HepG2 (cell line): Measurements from ENCODE around the gene HLF. TPM values are rescaled to one million over a fixed set of nuclear protein-coding genes. Genes with fewer than 3 reads are reported as not detected.

Experiments used
- AHR ChIP-seq: IDR thresholded peaks from 2 replicates; pipeline ENCODE4 v1.6.1; 2018; ENCODE audit warnings: missing genetic modification reagents, missing compliant biosample characterization
- CREB1 ChIP-seq, 2 experiments: fragments of 450-650 bp in 1 of 2; IDR thresholded peaks; 2 replicates each; pipeline ENCODE4 v1.6.1; 2016 to 2017; ENCODE audit warnings: control low read depth in 1 of 2, mild to moderate bottlenecking in 1 of 2, missing compliant biosample characterization in 1 of 2, missing genetic modification characterization in 1 of 2
- PRPF4 ChIP-seq: fragments of 200-400 bp; formaldehyde crosslinking; IDR thresholded peaks from 2 replicates; pipeline ENCODE4 v1.6.1; 2016; ENCODE audit warnings: low read length, low read depth; ENCODE audit not compliant: poor library complexity, severe bottlenecking
- XBP1 ChIP-seq: sonication (generic); formaldehyde crosslinking; IDR thresholded peaks from 2 replicates; pipeline ENCODE4 v1.5.0; 2020; ENCODE audit warnings: missing genetic modification reagents
- ZFAT ChIP-seq: sonication (generic); formaldehyde crosslinking; conservative IDR thresholded peaks from 2 replicates; pipeline ENCODE4 v1.8.1; 2023; ENCODE audit warnings: missing genetic modification reagents, inconsistent platforms
- ZFP41 ChIP-seq: sonication (generic); formaldehyde crosslinking; IDR thresholded peaks from 2 replicates; pipeline ENCODE4 v1.4.0; 2020; ENCODE audit warnings: mild to moderate bottlenecking, missing genetic modification reagents, borderline replicate concordance
- ZNF138 ChIP-seq: sonication (generic); formaldehyde crosslinking; IDR thresholded peaks from 2 replicates; pipeline ENCODE4 v1.5.0; 2020; ENCODE audit warnings: mild to moderate bottlenecking, low read depth, missing genetic modification reagents
- ZNF224 ChIP-seq: sonication (generic); formaldehyde crosslinking; IDR thresholded peaks from 2 replicates; pipeline ENCODE4 v1.5.0; 2020; ENCODE audit warnings: mild to moderate bottlenecking, missing genetic modification reagents
- ZNF275 ChIP-seq: sonication (generic); formaldehyde crosslinking; IDR thresholded peaks from 2 replicates; pipeline ENCODE4 v1.8.0; 2022; ENCODE audit warnings: missing genetic modification reagents, mild to moderate bottlenecking, inconsistent platforms, borderline replicate concordance
- ZNF318 ChIP-seq: sonication (generic); formaldehyde crosslinking; IDR thresholded peaks from 2 replicates; pipeline ENCODE4 v1.4.0; 2020; ENCODE audit warnings: mild to moderate bottlenecking, missing genetic modification reagents
- ZNF580 ChIP-seq: IDR thresholded peaks from 2 replicates; pipeline ENCODE4 v1.6.1; 2016; ENCODE audit warnings: low read depth, borderline replicate concordance
- ZNF615 ChIP-seq: sonication (generic); formaldehyde crosslinking; IDR thresholded peaks from 2 replicates; pipeline ENCODE4 v1.5.0; 2020; ENCODE audit warnings: mild to moderate bottlenecking, missing genetic modification reagents, borderline replicate concordance
- ZNF747 ChIP-seq: sonication (generic); formaldehyde crosslinking; IDR thresholded peaks from 2 replicates; pipeline ENCODE4 v1.8.1; 2023; ENCODE audit warnings: missing genetic modification reagents, mild to moderate bottlenecking, borderline replicate concordance
- ZSCAN20 ChIP-seq: sonication (generic); formaldehyde crosslinking; IDR thresholded peaks from 2 replicates; pipeline ENCODE4 v1.4.0; 2020; ENCODE audit warnings: missing genetic modification reagents, mild to moderate bottlenecking, borderline replicate concordance
- polyA plus RNA-seq, 8 experiments: library from polyadenylated mRNA; depleted of rRNA in 3 of 8; stranded (reverse) in 7 of 8; unstranded in 1 of 8; fragments of >200 nt; fragmentation: Illumina TruSeq in 4 of 8; extraction: Trizol in 4 of 8; gene quantifications; 2 replicates each; pipeline versions ENCODE4 v1.2.1 to v1.2.3, GENCODE V29; 2011 to 2016; ENCODE audit warnings: low read depth in 4 of 8, missing spikeins in 1 of 8, mixed read lengths in 1 of 8; ENCODE audit not compliant: insufficient read depth in 1 of 8
- total RNA-seq, 5 experiments: library from RNA; depleted of rRNA; stranded (reverse); fragments of >200 nt; fragmentation: Illumina TruSeq; extraction: Trizol; gene quantifications; 2 replicates each; pipeline ENCODE4 v1.2.3, GENCODE V29; 2016; ENCODE audit warnings: low read depth in 1 of 5
- TF ChIP-seq, protein P1 (sequence below): IDR thresholded peaks from 2 replicates; pipeline ENCODE4 v1.6.1; 2016; ENCODE audit warnings: low read depth, missing genetic modification reagents, missing compliant biosample characterization

HLF gene
- total and polyA plus RNA-seq, 2 of the 13 experiments (the other 11 are each of a cell fraction or from before 2014, with no cell fraction given), result 202 to 346 TPM

DNA sequence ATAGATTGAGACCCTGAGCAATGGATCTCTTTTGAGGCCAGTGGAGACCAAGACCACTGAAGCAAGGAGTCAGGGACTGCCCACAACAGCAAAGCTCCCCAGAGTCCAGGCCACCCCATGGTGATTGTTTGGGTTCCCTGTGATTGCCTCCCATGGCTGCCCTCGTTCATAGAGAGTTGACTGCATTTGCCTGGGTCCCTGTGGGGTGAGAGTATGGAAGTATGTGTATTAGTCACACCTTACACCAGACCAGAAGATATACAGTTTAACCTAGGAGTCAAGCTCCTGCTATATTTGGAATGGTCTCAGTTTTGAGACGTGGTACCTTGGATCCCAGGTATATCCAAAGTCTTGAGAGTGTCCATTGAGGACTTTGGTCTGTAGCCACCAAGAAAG lies 20.2 kb downstream of the HLF start (continued):
- no peak for TF ChIP-seq ZNF318 (CRISPR knock-in tag)
- TF ChIP-seq, protein P1, sequence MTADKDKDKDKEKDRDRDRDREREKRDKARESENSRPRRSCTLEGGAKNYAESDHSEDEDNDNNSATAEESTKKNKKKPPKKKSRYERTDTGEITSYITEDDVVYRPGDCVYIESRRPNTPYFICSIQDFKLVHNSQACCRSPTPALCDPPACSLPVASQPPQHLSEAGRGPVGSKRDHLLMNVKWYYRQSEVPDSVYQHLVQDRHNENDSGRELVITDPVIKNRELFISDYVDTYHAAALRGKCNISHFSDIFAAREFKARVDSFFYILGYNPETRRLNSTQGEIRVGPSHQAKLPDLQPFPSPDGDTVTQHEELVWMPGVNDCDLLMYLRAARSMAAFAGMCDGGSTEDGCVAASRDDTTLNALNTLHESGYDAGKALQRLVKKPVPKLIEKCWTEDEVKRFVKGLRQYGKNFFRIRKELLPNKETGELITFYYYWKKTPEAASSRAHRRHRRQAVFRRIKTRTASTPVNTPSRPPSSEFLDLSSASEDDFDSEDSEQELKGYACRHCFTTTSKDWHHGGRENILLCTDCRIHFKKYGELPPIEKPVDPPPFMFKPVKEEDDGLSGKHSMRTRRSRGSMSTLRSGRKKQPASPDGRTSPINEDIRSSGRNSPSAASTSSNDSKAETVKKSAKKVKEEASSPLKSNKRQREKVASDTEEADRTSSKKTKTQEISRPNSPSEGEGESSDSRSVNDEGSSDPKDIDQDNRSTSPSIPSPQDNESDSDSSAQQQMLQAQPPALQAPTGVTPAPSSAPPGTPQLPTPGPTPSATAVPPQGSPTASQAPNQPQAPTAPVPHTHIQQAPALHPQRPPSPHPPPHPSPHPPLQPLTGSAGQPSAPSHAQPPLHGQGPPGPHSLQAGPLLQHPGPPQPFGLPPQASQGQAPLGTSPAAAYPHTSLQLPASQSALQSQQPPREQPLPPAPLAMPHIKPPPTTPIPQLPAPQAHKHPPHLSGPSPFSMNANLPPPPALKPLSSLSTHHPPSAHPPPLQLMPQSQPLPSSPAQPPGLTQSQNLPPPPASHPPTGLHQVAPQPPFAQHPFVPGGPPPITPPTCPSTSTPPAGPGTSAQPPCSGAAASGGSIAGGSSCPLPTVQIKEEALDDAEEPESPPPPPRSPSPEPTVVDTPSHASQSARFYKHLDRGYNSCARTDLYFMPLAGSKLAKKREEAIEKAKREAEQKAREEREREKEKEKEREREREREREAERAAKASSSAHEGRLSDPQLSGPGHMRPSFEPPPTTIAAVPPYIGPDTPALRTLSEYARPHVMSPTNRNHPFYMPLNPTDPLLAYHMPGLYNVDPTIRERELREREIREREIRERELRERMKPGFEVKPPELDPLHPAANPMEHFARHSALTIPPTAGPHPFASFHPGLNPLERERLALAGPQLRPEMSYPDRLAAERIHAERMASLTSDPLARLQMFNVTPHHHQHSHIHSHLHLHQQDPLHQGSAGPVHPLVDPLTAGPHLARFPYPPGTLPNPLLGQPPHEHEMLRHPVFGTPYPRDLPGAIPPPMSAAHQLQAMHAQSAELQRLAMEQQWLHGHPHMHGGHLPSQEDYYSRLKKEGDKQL (CRISPR knock-in tag), result no peak
- TF ChIP-seq ZNF615 (CRISPR knock-in tag), result no peak; the same call in 1 of the 2 replicates
- TF ChIP-seq ZNF275 (CRISPR knock-in tag), result no peak
- no peak for TF ChIP-seq ZNF747 (CRISPR knock-in tag)
- no peak for TF ChIP-seq ZNF580 (CRISPR knock-in tag)
- TF ChIP-seq ZNF138 (CRISPR knock-in tag), result no peak
- no peak for TF ChIP-seq XBP1 (CRISPR knock-in tag)
- TF ChIP-seq ZFAT (CRISPR knock-in tag), result no peak
- TF ChIP-seq CREB1 (IDR thresholded peaks at IDR 0.05), result no peak
- no peak for TF ChIP-seq CREB1 (CRISPR knock-in tag; IDR thresholded peaks at IDR 0.05)
- TF ChIP-seq ZNF224 (CRISPR knock-in tag), result no peak
- TF ChIP-seq AHR (CRISPR knock-in tag), result no peak
- TF ChIP-seq PRPF4, result no peak
- TF ChIP-seq ZSCAN20 (CRISPR knock-in tag), result no peak
- TF ChIP-seq ZFP41, result no peak
